HCT116 (cell line): ENCODE results near the gene CLEC14A. TPM values are rescaled to one million over a fixed set of nuclear protein-coding genes. Genes with fewer than 3 reads are reported as not detected.

ENCODE experiments used
- ATAC-seq: fragments of 200-7000 bp; cut with Tn5 transposase; 2 replicates; pipeline ENCODE4 v1.9.1; 2020; ENCODE audit warnings: mild to moderate bottlenecking, moderate library complexity
- BruUV-seq: library from RNA; stranded (reverse); fragments of 400-500 nt; replicated peaks from 2 replicates; lab custom pipeline; 2021; lab: Mats Ljungman, UMichigan
- CTCF ChIA-PET: fragments of 300-600 bp; sonication (Branson Sonifier 250); formaldehyde crosslinking; loops from one replicate; lab custom pipeline; 2021; ENCODE audit warnings: antibody characterized with exemption; lab: Charles Lee
- POLR2A ChIA-PET: fragments of 300-600, 350-600 bp; sonication (Branson Sonifier 250); formaldehyde crosslinking; loops from one replicate; lab custom pipeline; 2021; ENCODE audit warnings: antibody characterized with exemption; lab: Charles Lee
- RAD21 ChIA-PET, 2 experiments: fragments of 300-600 bp; sonication (Branson Sonifier 250); formaldehyde crosslinking; loops; one replicate each; lab custom pipeline; 2023; ENCODE audit warnings: low total read pairs in 2 of 2; ENCODE audit not compliant: uncharacterized antibody in 2 of 2, unreplicated experiment in 2 of 2, low non-redundant PET in 1 of 2; lab: Charles Lee
- DNase-seq: peaks from one replicate; pipeline ENCODE4 v3.0.0-alpha.2; 2010; ENCODE audit warnings: low read depth, low spot score
- H2AFZ ChIP-seq: fragments of 200-600 bp; shearing (Covaris generic), sonication (generic); 2 replicates; pipeline ENCODE4 v1.6.1; 2017; ENCODE audit warnings: low read depth, mixed run types, mixed read lengths, antibody characterized with exemption, low read length; ENCODE audit not compliant: poor library complexity, severe bottlenecking
- H3K27ac ChIP-seq: 2 replicates; pipeline ENCODE4 v1.5.1; 2012; ENCODE audit warnings: low read depth, low read length
- H3K27me3 ChIP-seq: fragments of 200-600 bp; sonication (generic); 2 replicates; pipeline ENCODE4 v1.6.1; 2016; ENCODE audit warnings: mixed run types, low read length, mixed read lengths; ENCODE audit not compliant: insufficient read depth
- H3K36me3 ChIP-seq, 2 experiments: fragments of 200-500 bp in 1 of 2; fragments of 200-600 bp in 1 of 2; sonication (Bioruptor generic) in 1 of 2; sonication (generic) in 1 of 2; 2 replicates each; pipeline versions ENCODE4 v1.5.1 to v1.6.1; 2014 to 2016; ENCODE audit warnings: low read length in 2 of 2, inconsistent platforms in 1 of 2, mixed read lengths in 1 of 2, mixed run types in 1 of 2; ENCODE audit not compliant: insufficient read depth in 2 of 2, control insufficient read depth in 1 of 2
- H3K4me1 ChIP-seq, 2 experiments: fragments of 200-600 bp in 1 of 2; sonication (generic) in 1 of 2; 2 replicates each; pipeline versions ENCODE4 v1.5.1 to v1.6.1; 2012 to 2017; ENCODE audit warnings: low read length in 2 of 2, inconsistent platforms in 1 of 2, mild to moderate bottlenecking in 1 of 2, mixed read lengths in 1 of 2, mixed run types in 1 of 2, moderate library complexity in 1 of 2; ENCODE audit not compliant: insufficient read depth in 2 of 2, control insufficient read depth in 1 of 2
- H3K4me2 ChIP-seq: fragments of 200-600 bp; sonication (generic); 2 replicates; pipeline ENCODE4 v1.6.1; 2017; ENCODE audit warnings: mixed run types, low read length, mixed read lengths
- H3K4me3 ChIP-seq, 2 experiments: fragments of 200-600 bp in 1 of 2; sonication (generic) in 1 of 2; replicated peaks in 1 of 2; 2 replicates each; pipeline ENCODE4 v1.5.1; 2011 to 2016; ENCODE audit warnings: low read length in 2 of 2, control low read depth in 1 of 2, low read depth in 1 of 2, mild to moderate bottlenecking in 1 of 2, mixed read lengths in 1 of 2, mixed run types in 1 of 2
- H3K79me2 ChIP-seq: fragments of 200-600 bp; sonication (generic); 2 replicates; pipeline ENCODE4 v1.6.1; 2017; ENCODE audit warnings: mild to moderate bottlenecking, mixed run types, low read length, moderate library complexity, mixed read lengths; ENCODE audit not compliant: insufficient read depth
- H3K9ac ChIP-seq: fragments of 200-600 bp; sonication (generic); 2 replicates; pipeline ENCODE4 v1.6.1; 2016; ENCODE audit warnings: low read length, mixed read lengths
- H3K9me2 ChIP-seq: fragments of 200-600 bp; sonication (generic), shearing (Covaris generic); 2 replicates; pipeline ENCODE4 v1.6.1; 2017; ENCODE audit warnings: mixed run types, mild to moderate bottlenecking, moderate library complexity; ENCODE audit not compliant: insufficient read depth
- H3K9me3 ChIP-seq, 2 experiments: fragments of 200-500 bp in 1 of 2; fragments of 200-600 bp in 1 of 2; sonication (Bioruptor generic) in 1 of 2; sonication (generic) in 1 of 2; 2 replicates each; pipeline ENCODE4 v1.6.1; 2014 to 2017; ENCODE audit warnings: low read length in 2 of 2, mixed read lengths in 2 of 2, inconsistent platforms in 1 of 2, low read depth in 1 of 2, mild to moderate bottlenecking in 1 of 2, mixed run types in 1 of 2, moderate library complexity in 1 of 2; ENCODE audit not compliant: control insufficient read depth in 1 of 2, insufficient read depth in 1 of 2
- H4K20me1 ChIP-seq: fragments of 200-600 bp; sonication (generic), shearing (Covaris generic); 2 replicates; pipeline ENCODE4 v1.6.1; 2017; ENCODE audit warnings: mixed run types, mild to moderate bottlenecking, moderate library complexity; ENCODE audit not compliant: insufficient read depth
- ATF3 ChIP-seq: IDR thresholded peaks from 2 replicates; pipeline ENCODE4 v1.6.1; 2012
- CBX3 ChIP-seq: IDR thresholded peaks from 2 replicates; pipeline ENCODE4 v1.6.1; 2012; ENCODE audit warnings: low read depth
- CEBPB ChIP-seq: IDR thresholded peaks from 2 replicates; pipeline ENCODE4 v1.6.1; 2012; ENCODE audit warnings: low read depth
- CTCF ChIP-seq, 3 experiments: fragments of 200-600 bp in 1 of 3; sonication (generic) in 1 of 3; IDR thresholded peaks in 2 of 3; conservative IDR thresholded peaks in 1 of 3; 2 replicates each; pipeline ENCODE4 v1.5.1; 2012 to 2017; ENCODE audit warnings: low read depth in 2 of 3, low read length in 2 of 3, antibody characterized with exemption in 1 of 3, borderline replicate concordance in 1 of 3, control low read depth in 1 of 3, mild to moderate bottlenecking in 1 of 3, mixed read lengths in 1 of 3, mixed run types in 1 of 3, moderate library complexity in 1 of 3; ENCODE audit not compliant: insufficient read depth in 1 of 3
- EGR1 ChIP-seq: IDR thresholded peaks from 2 replicates; pipeline ENCODE4 v1.6.1; 2012; ENCODE audit warnings: low read depth
- ELF1 ChIP-seq: IDR thresholded peaks from 2 replicates; pipeline ENCODE4 v1.6.1; 2012; ENCODE audit warnings: low read depth, borderline replicate concordance
- EZH2 ChIP-seq: fragments of 200-600 bp; sonication (generic); IDR thresholded peaks from 2 replicates; pipeline ENCODE4 v1.6.1; 2017; ENCODE audit warnings: antibody characterized with exemption, mixed run types
- EZH2phosphoT487 ChIP-seq: fragments of 200-600 bp; IDR thresholded peaks from 2 replicates; pipeline ENCODE4 v1.6.1; 2018; ENCODE audit warnings: antibody characterized with exemption, borderline replicate concordance
- FOSL1 ChIP-seq: IDR thresholded peaks from 2 replicates; pipeline ENCODE4 v1.6.1; 2012; ENCODE audit warnings: low read depth
- POLR2A ChIP-seq: IDR thresholded peaks from 2 replicates; pipeline ENCODE4 v1.7.0; 2011; ENCODE audit warnings: borderline replicate concordance; ENCODE audit not compliant: insufficient read depth, insufficient read length; ENCODE audit errors: extremely low read depth
- POLR2AphosphoS5 ChIP-seq: IDR thresholded peaks from 2 replicates; pipeline ENCODE4 v1.6.1; 2011; ENCODE audit warnings: mild to moderate bottlenecking, low read depth, low read length, moderate library complexity
- REST ChIP-seq: IDR thresholded peaks from 2 replicates; pipeline ENCODE4 v1.6.1; 2012; ENCODE audit warnings: low read depth
- SIN3A ChIP-seq: IDR thresholded peaks from 2 replicates; pipeline ENCODE4 v1.6.1; 2012; ENCODE audit warnings: low read depth
- SP1 ChIP-seq: IDR thresholded peaks from 2 replicates; pipeline ENCODE4 v1.6.1; 2012; ENCODE audit warnings: low read depth
- SRF ChIP-seq: IDR thresholded peaks from 2 replicates; pipeline ENCODE4 v1.6.1; 2012; ENCODE audit warnings: low read depth
- ZBTB33 ChIP-seq: IDR thresholded peaks from 2 replicates; pipeline ENCODE4 v1.6.1; 2011; ENCODE audit warnings: mild to moderate bottlenecking, low read length, moderate library complexity; ENCODE audit not compliant: insufficient replicate concordance; ENCODE audit errors: extremely low read depth
- ZFX ChIP-seq: fragments of 450-650 bp; IDR thresholded peaks from 2 replicates; pipeline ENCODE4 v1.6.1; 2017
- ZNF274 ChIP-seq: fragments of 200-500 bp; sonication (Bioruptor generic); IDR thresholded peaks from 2 replicates; pipeline ENCODE4 v1.6.1; 2014; ENCODE audit warnings: mild to moderate bottlenecking, low read depth, low read length, inconsistent platforms
- intact Hi-C: fragments of 100-400 bp; cut with micrococcal nuclease; formaldehyde crosslinking; loops from 2 replicates; pipeline ENCODE4 v1.10.0; 2022
- total RNA-seq: library from RNA; stranded (reverse); gene quantifications from one replicate; pipeline ENCODE4 v1.2.1, GENCODE V29; 2021; ENCODE audit not compliant: unreplicated experiment
- TF ChIP-seq, protein P1 (sequence below): IDR thresholded peaks from 2 replicates; pipeline ENCODE4 v1.6.1; 2012

Gene CLEC14A
- total RNA-seq, 1 experiment from 2014 or later: 0.10 TPM

GRCh38 chr14:38290601-38291188, 34.8 kb upstream of the CLEC14A start:
- ATAC-seq (no peak), DNase-seq (no peak)
- Histone ChIP-seq H2AFZ (no peak overlapping the region), H3K36me3 (no peaks in the 10 kb centered on the region), H3K27me3 (no peaks in the 10 kb centered on the region), H3K9me3 (no peaks in the 10 kb centered on the region), H3K4me1 (no peaks in the 10 kb centered on the region), H3K9ac (no peak overlapping the region), H3K27ac (no peak overlapping the region), H3K9me2 (no peaks in the 10 kb centered on the region), H4K20me1 (no peaks in the 10 kb centered on the region), H3K4me3 (no peak overlapping the region), H3K4me2 (no peak overlapping the region), H3K79me2 (no peaks in the 10 kb centered on the region)
- TF ChIP-seq POLR2AphosphoS5: no peak
- no peak for TF ChIP-seq POLR2A
- no peak for TF ChIP-seq EGR1
- no peak for TF ChIP-seq REST
- no peak for TF ChIP-seq CBX3
- no peak for TF ChIP-seq ELF1
- TF ChIP-seq ZNF274: no peak
- no peak for TF ChIP-seq CTCF (IDR thresholded peaks at IDR 0.05 in 2 of 3, conservative IDR thresholded peaks at IDR 0.05 in 1 of 3; ENCODE audit: borderline replicate concordance in 1 of 3, insufficient read depth in 1 of 3, low read depth in 2 of 3, low read length in 2 of 3)
- no peak for TF ChIP-seq ZBTB33
- TF ChIP-seq, protein P1, sequence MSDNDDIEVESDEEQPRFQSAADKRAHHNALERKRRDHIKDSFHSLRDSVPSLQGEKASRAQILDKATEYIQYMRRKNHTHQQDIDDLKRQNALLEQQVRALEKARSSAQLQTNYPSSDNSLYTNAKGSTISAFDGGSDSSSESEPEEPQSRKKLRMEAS: no peak
- no peak for TF ChIP-seq EZH2phosphoT487
- TF ChIP-seq SRF: no peak
- no peak for TF ChIP-seq SP1
- TF ChIP-seq ZFX: no peak
- TF ChIP-seq CEBPB: no peak
- no peak for TF ChIP-seq EZH2
- TF ChIP-seq FOSL1: no peak
- TF ChIP-seq ATF3: no peak
- TF ChIP-seq SIN3A: no peak
- ChIA-PET RAD21 (no interaction called here), CTCF (no interaction called here), POLR2A (no interaction called here)
- intact Hi-C loops: no loop called here
- BruUV-seq: no TSS peak
